ENCODE measurements around the gene GPR108. TPM values are rescaled to one million over a fixed set of nuclear protein-coding genes. Genes with fewer than 3 reads are reported as not detected.

Gene GPR108
- total and polyA plus RNA-seq, 2 of the 8 experiments (the other 6 are each of a cell fraction or from before 2014, with no cell fraction given) = 34.9 to 46.0 TPM

DNA sequence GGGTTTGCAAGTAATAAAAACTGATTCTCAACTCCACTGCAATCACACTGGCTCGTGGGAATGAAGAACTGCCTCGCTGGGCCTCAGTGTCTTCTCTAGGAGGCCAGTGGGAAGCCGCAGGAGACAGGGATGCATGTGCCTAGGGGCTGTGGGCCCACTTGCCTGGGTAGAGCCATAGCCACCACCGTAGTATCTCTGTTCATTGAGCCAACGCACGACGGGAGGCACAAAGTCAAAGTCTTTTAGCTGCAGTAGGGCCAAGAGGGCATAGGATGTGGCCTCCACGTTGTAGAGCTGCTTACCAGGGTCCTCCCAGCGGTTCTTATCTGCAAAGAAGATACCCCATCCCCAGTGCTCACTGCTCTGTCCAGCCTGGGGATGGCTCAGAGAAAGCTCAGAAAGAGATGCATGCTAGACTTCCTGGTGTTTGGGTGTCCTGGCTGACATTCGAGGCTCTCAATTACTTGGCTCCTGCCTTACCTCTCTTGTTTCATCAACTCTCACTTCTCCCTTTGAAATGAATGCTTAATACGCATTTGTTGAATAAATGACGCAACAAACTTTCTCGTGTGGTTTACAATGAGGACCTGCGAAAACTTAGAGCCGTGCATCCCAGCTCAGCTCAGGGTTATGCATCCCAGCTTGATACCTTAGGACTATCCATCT lies 51.3 kb downstream of the GPR108 start (continued):
- no peak for TF ChIP-seq GTF2F1 (IDR thresholded peaks at IDR 0.05; ENCODE audit: borderline replicate concordance, low read depth, low read length)
- no peak for TF ChIP-seq CREB1 (IDR thresholded peaks at IDR 0.05)
- TF ChIP-seq TBP (IDR thresholded peaks at IDR 0.05; ENCODE audit: low read depth, low read length) = no peak
